Trophoblast cell (in vitro differentiated cells and primary cell): ENCODE data around the gene ATG13.

ENCODE experiments used
- DNase-seq, 2 donors: peaks; one replicate each; pipeline ENCODE4 v3.0.0-alpha.2; 2016
- H2AFZ ChIP-seq: 2 replicates; pipeline ENCODE4 v1.6.1; 2013; ENCODE audit warnings: low read length, moderate library complexity, mild to moderate bottlenecking; ENCODE audit not compliant: insufficient read depth, poor library complexity
- H2AK5ac ChIP-seq: 2 replicates; pipeline ENCODE4 v1.6.1; 2013; ENCODE audit warnings: mild to moderate bottlenecking, low read length
- H2BK120ac ChIP-seq: 2 replicates; pipeline ENCODE4 v1.6.1; 2013; ENCODE audit warnings: low read length, mild to moderate bottlenecking, moderate library complexity; ENCODE audit not compliant: insufficient read depth, poor library complexity
- H2BK12ac ChIP-seq: 2 replicates; pipeline ENCODE4 v1.6.1; 2013; ENCODE audit warnings: mild to moderate bottlenecking, low read length, moderate library complexity
- H2BK5ac ChIP-seq: 2 replicates; pipeline ENCODE4 v1.6.1; 2013; ENCODE audit warnings: low read length, low read depth, moderate library complexity, mild to moderate bottlenecking; ENCODE audit not compliant: poor library complexity
- H3K14ac ChIP-seq: 2 replicates; pipeline ENCODE4 v1.6.1; 2013; ENCODE audit warnings: mild to moderate bottlenecking, low read length
- H3K18ac ChIP-seq: 2 replicates; pipeline ENCODE4 v1.6.1; 2013; ENCODE audit warnings: mild to moderate bottlenecking, low read length
- H3K23ac ChIP-seq: 2 replicates; pipeline ENCODE4 v1.6.1; 2013; ENCODE audit warnings: low read length
- H3K27ac ChIP-seq: 2 replicates; pipeline ENCODE4 v1.5.1; 2013; ENCODE audit warnings: low read depth, mild to moderate bottlenecking, inconsistent platforms, low read length, moderate library complexity
- H3K27me3 ChIP-seq: 2 replicates; pipeline ENCODE4 v1.6.1; 2013; ENCODE audit warnings: inconsistent platforms, mild to moderate bottlenecking, low read length, moderate library complexity; ENCODE audit not compliant: insufficient read depth
- H3K36me3 ChIP-seq, 2 experiments: 1 replicate in 1 of 2; 2 replicates in 1 of 2; pipeline ENCODE4 v1.6.1; 2013; ENCODE audit warnings: low read length in 2 of 2, mild to moderate bottlenecking in 2 of 2, moderate library complexity in 1 of 2; ENCODE audit not compliant: insufficient read depth in 2 of 2, control insufficient read depth in 1 of 2
- H3K4ac ChIP-seq: 2 replicates; pipeline ENCODE4 v1.6.1; 2013; ENCODE audit warnings: low read depth, mild to moderate bottlenecking, low read length, moderate library complexity
- H3K4me1 ChIP-seq, 2 experiments: 1 replicate in 1 of 2; 2 replicates in 1 of 2; pipeline ENCODE4 v1.6.1; 2013; ENCODE audit warnings: low read length in 2 of 2, mild to moderate bottlenecking in 2 of 2, moderate library complexity in 1 of 2; ENCODE audit not compliant: insufficient read depth in 2 of 2, control insufficient read depth in 1 of 2
- H3K4me2 ChIP-seq: 2 replicates; pipeline ENCODE4 v1.6.1; 2013; ENCODE audit warnings: inconsistent platforms, mild to moderate bottlenecking, low read length, moderate library complexity
- H3K4me3 ChIP-seq: 2 replicates; pipeline ENCODE4 v1.5.1; 2013; ENCODE audit warnings: mild to moderate bottlenecking, low read depth, low read length, inconsistent platforms
- H3K79me1 ChIP-seq: one replicate; pipeline ENCODE4 v1.6.1; 2013; ENCODE audit warnings: low read length
- H3K79me2 ChIP-seq: 2 replicates; pipeline ENCODE4 v1.6.1; 2013; ENCODE audit warnings: low read length, mild to moderate bottlenecking; ENCODE audit not compliant: control insufficient read depth, insufficient read depth, poor library complexity
- H3K9ac ChIP-seq: 2 replicates; pipeline ENCODE4 v1.6.1; 2013; ENCODE audit warnings: mild to moderate bottlenecking, low read length
- H3K9me3 ChIP-seq: 2 replicates; pipeline ENCODE4 v1.6.1; 2013; ENCODE audit warnings: low read depth, mild to moderate bottlenecking, control low read depth, inconsistent platforms, low read length; ENCODE audit not compliant: insufficient read depth
- H4K12ac ChIP-seq: 2 replicates; pipeline ENCODE4 v1.6.1; 2013; ENCODE audit warnings: low read depth, mild to moderate bottlenecking, low read length, moderate library complexity
- H4K8ac ChIP-seq: 2 replicates; pipeline ENCODE4 v1.6.1; 2013; ENCODE audit warnings: low read depth, mild to moderate bottlenecking, low read length, moderate library complexity
- H4K91ac ChIP-seq: one replicate; pipeline ENCODE4 v1.6.1; 2013; ENCODE audit warnings: low read depth, mild to moderate bottlenecking, low read length, moderate library complexity
- WGBS: extraction: QIAGEN DNeasy Blood & Tissue Kit; methylation state at CpG from one replicate; pipeline ENCODE4 v1.1.7; 2013; ENCODE audit warnings: missing lambda C conversion rate; ENCODE audit not compliant: insufficient read length, insufficient coverage; ENCODE audit errors: extremely low coverage; 5-methylcytosine and 5-hydroxymethylcytosine counted together

ATG13 gene

DNA sequence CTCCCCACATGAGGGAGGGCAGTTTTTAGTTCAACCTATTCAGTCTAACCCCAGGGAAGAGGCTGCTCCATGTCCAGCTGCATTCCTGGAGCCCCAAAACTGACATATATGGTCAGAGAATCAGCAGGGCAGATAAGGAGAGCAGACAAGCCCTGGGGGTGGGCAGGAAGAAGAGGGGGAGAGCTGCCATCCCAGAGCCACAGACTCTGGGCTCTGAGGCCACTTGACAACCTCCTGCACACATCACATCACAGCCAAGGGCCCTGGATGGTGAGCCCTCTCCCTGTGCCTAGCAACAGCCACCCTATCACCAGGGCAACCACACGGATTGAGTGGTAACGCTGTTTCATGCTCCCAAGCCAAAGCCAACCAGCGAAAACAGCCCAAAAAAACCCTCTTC is 80.0 kb downstream of the ATG13 start:
- H4K12ac ChIP-seq: no peak overlapping the region
- WGBS: no CpG with 5 or more reads among the region's 3 CpGs
- no peak overlapping the region for H2BK120ac ChIP-seq
- no peak overlapping the region for H3K14ac ChIP-seq
- no peaks in the 10 kb centered on the region for H3K9me3 ChIP-seq
- H3K4ac ChIP-seq: no peak overlapping the region
- no peak overlapping the region for H2BK12ac ChIP-seq
- peaks cover 33 to 37% of the 10 kb centered on the region in 2 experiments for H3K4me1 ChIP-seq
- no peak overlapping the region for H4K91ac ChIP-seq
- H4K8ac ChIP-seq: no peak overlapping the region
- H2AFZ ChIP-seq: no peak overlapping the region
- H3K4me3 ChIP-seq: no peak overlapping the region
- peaks cover 11% of the 10 kb centered on the region for H3K79me2 ChIP-seq
- DNase-seq: no peak
- no peak overlapping the region for H2BK5ac ChIP-seq
- H3K27ac ChIP-seq: peak overlapping the region; percentile 50
- H3K27me3 ChIP-seq: no peaks in the 10 kb centered on the region
- H3K9ac ChIP-seq: no peak overlapping the region
- peaks cover 15% of the 10 kb centered on the region for H3K79me1 ChIP-seq
- no peak overlapping the region for H3K23ac ChIP-seq
- no peak overlapping the region for H2AK5ac ChIP-seq
- H3K18ac ChIP-seq: no peak overlapping the region
- H3K36me3 ChIP-seq: peaks cover 26 to 27% of the 10 kb centered on the region in 2 experiments
- H3K4me2 ChIP-seq: no peak overlapping the region

DNA sequence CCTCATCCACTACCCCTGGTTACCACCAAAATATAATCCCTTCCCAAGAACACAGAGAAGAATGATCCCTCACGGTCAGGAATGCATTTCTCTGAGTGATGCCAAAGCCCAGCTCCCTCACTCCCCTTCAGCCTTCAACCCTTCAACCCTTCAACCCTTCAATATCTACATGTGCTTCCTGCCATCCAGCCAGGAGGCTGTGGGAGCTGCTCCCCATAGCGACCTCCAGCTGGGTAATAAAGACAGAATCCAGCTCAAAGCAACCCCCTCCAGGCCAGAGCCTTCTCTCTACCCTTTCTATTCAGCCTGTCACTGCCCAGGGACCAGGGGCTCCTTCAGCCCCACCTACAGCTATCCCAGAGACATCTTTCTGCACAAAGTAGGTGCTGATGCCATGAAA is 80.4 kb downstream of the ATG13 start:
- peak overlapping the region; percentile 35 for H2BK5ac ChIP-seq
- H3K4me1 ChIP-seq: peaks cover 32 to 36% of the 10 kb centered on the region in 2 experiments
- peaks cover 14% of the 10 kb centered on the region for H3K79me1 ChIP-seq
- H2BK120ac ChIP-seq: no peak overlapping the region
- H3K9me3 ChIP-seq: no peaks in the 10 kb centered on the region
- no peaks in the 10 kb centered on the region for H3K27me3 ChIP-seq
- no peak overlapping the region for H2AK5ac ChIP-seq
- peak overlapping the region; percentile 13 for H3K4me2 ChIP-seq
- no peak overlapping the region for H3K14ac ChIP-seq
- no peak overlapping the region for H3K18ac ChIP-seq
- peak overlapping the region; percentile 53 for H4K91ac ChIP-seq
- H2BK12ac ChIP-seq: no peak overlapping the region
- H3K36me3 ChIP-seq: peaks cover 28% of the 10 kb centered on the region in 2 experiments
- H4K8ac ChIP-seq: peak overlapping the region; percentile 2
- no CpG with 5 or more reads among the region's 2 CpGs for WGBS
- DNase-seq: no peak
- H2AFZ ChIP-seq: no peak overlapping the region
- peaks cover 11% of the 10 kb centered on the region for H3K79me2 ChIP-seq
- no peak overlapping the region for H3K9ac ChIP-seq
- no peak overlapping the region for H3K23ac ChIP-seq
- H3K27ac ChIP-seq: peak overlapping the region; percentile 50
- peak overlapping the region; percentile 28 for H3K4ac ChIP-seq
- H4K12ac ChIP-seq: no peak overlapping the region
- H3K4me3 ChIP-seq: no peak overlapping the region

DNA sequence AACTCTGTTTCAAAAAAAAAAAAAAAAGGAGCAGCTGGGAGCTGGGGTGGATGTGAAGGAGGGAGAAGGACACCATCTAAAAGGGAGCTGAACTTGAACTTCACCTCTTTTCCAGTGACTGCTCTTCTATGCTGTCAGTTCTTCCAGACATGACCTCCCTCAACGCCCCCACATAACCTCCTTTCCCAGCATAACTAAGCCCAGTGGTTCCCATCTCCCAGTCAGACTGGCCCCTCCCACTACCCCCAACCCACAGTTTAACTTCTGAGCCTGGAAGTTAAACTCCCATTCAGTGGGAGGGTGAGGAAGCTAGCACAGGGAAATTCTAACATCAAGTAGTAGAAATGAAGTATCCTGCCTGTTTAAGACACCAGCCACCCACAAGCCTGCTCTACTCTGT is 81.2 kb downstream of the ATG13 start:
- Histone ChIP-seq H3K4me1 (peaks cover 32 to 36% of the 10 kb centered on the region in 2 experiments), H4K91ac (no peak overlapping the region), H3K4ac (no peak overlapping the region), H3K23ac (no peak overlapping the region), H3K79me1 (peaks cover 14% of the 10 kb centered on the region), H4K12ac (no peak overlapping the region), H3K27me3 (no peaks in the 10 kb centered on the region), H3K14ac (no peak overlapping the region), H3K18ac (no peak overlapping the region), H3K4me3 (no peak overlapping the region), H2AK5ac (no peak overlapping the region), H3K9ac (no peak overlapping the region), H3K4me2 (no peak overlapping the region), H2AFZ (no peak overlapping the region), H3K27ac (no peak overlapping the region), H3K79me2 (peaks cover 11% of the 10 kb centered on the region), H3K9me3 (no peaks in the 10 kb centered on the region), H3K36me3 (peaks cover 32 to 35% of the 10 kb centered on the region in 2 experiments), H2BK12ac (no peak overlapping the region), H2BK120ac (no peak overlapping the region), H2BK5ac (no peak overlapping the region), H4K8ac (no peak overlapping the region)
- no CpG with 5 or more reads among the region's 1 CpG for WGBS
- no peak for DNase-seq

DNA sequence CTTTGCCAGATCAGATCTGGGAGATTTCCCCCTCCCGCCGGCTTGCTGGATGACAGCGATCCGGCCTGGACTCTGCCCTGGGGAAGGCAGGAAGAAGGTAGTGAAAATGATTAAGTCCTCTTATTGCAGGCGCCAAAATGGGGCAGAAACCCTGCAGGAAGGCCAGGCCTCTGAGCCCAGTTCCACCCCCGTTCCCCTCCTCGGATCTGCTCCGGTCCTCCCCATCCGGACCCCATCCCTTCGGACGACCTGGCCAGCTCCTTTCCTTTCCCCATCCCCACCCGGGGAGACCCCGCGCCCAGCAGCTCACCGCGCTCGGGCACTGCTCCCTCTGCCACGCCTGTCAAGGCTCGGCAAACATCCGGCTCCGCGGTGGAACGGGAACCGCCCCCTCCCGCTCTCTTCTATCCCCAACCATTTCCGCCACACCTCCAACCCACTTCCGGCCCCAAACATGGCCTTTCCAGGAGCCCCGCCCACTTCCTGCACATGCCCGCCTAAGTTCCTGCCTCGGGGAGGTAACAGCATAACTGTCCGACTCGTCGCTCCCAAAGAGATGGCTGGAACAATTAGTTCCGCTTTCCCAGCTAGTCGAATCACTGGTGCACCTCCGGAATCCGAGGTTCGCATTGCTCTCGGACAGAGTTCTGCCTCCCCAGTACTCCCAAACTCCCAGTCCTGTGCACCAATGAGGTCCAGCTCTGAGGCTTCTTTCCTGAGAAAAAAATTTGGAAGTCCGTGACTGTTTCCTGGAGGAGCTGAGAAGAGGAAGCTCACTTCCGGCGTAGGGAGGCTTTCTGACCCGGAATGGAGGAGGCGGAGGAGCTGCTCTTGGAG is 83.1 kb downstream of the ATG13 start, which contains the start of the genes ARHGAP1 and ZNF408:
Gene ARHGAP1 (minus strand): TSS at position 379 of the 837 bp plus-strand sequence. CDS start 4,512 bp downstream, outside the sequence.
Gene ZNF408 (plus strand): TSS at position 791 of the 837 bp plus-strand sequence. CDS start 17 bp downstream, at position 808.
- peak within 1 kb of the TSS; percentile 93 for H3K4me3 ChIP-seq
- H2BK5ac ChIP-seq: peak within 1 kb of the TSS; percentile 98
- H2AFZ ChIP-seq: peak within 1 kb of the TSS; percentile 98
- peak within 1 kb of the TSS; percentile 95 for H3K9ac ChIP-seq
- peaks cover 11% of the 10 kb centered on the region for H3K79me2 ChIP-seq
- peaks cover 25 to 28% of the 10 kb centered on the region in 2 experiments for H3K4me1 ChIP-seq
- H4K91ac ChIP-seq: peak within 1 kb of the TSS; percentile 95
- H3K14ac ChIP-seq: peak within 1 kb of the TSS; percentile 94
- WGBS: no CpG with 5 or more reads among the region's 44 CpGs
- H3K23ac ChIP-seq: no peak within 1 kb of the TSS
- DNase-seq: peak; percentile 98 to 99
- H3K36me3 ChIP-seq: peaks cover 32 to 35% of the 10 kb centered on the region in 2 experiments
- peak within 1 kb of the TSS; percentile 97 for H3K18ac ChIP-seq
- peak within 1 kb of the TSS; percentile 91 for H3K4me2 ChIP-seq
- H3K27me3 ChIP-seq: no peaks in the 10 kb centered on the region
- H3K4ac ChIP-seq: peak within 1 kb of the TSS; percentile 96
- H4K12ac ChIP-seq: peak within 1 kb of the TSS; percentile 98
- H2AK5ac ChIP-seq: peak within 1 kb of the TSS; percentile 91
- peak within 1 kb of the TSS; percentile 96 for H4K8ac ChIP-seq
- H2BK12ac ChIP-seq: peak within 1 kb of the TSS; percentile 24
- peak within 1 kb of the TSS; percentile 89 for H3K27ac ChIP-seq
- H3K9me3 ChIP-seq: peaks cover 3% of the 10 kb centered on the region
- peaks cover 14% of the 10 kb centered on the region for H3K79me1 ChIP-seq
- peak within 1 kb of the TSS; percentile 99 for H2BK120ac ChIP-seq
